Memory B cell (primary cell): ENCODE data around the gene VWA3B.
"Not testable (repeated sequence)": the region's sequence is repeated elsewhere in the genome, so short reads cannot be mapped to it uniquely, and the experiment has no call there.

Experiments
- ATAC-seq: fragments of 150-1000 bp; cut with Tn5 transposase; 2 replicates; pipeline ENCODE4 v1.10.0; 2021; ENCODE audit warnings: low read depth, mild to moderate bottlenecking, moderate library complexity
- DNase-seq, 2 donors: peaks; one replicate each; pipeline ENCODE4 v3.0.0; 2022; ENCODE audit warnings: low spot score in 2 of 2
- H3K27ac Mint-ChIP-seq: one replicate; pipeline ENCODE4 v1.8.0; 2022; ENCODE audit warnings: mild to moderate bottlenecking, moderate library complexity, mixed read lengths
- H3K27me3 Mint-ChIP-seq: one replicate; pipeline ENCODE4 v1.8.0; 2022; ENCODE audit warnings: mixed read lengths
- H3K36me3 Mint-ChIP-seq: one replicate; pipeline ENCODE4 v1.8.0; 2022; ENCODE audit warnings: mild to moderate bottlenecking, mixed read lengths
- H3K4me1 Mint-ChIP-seq: one replicate; pipeline ENCODE4 v1.8.0; 2022; ENCODE audit warnings: mixed read lengths
- H3K4me3 Mint-ChIP-seq: one replicate; pipeline ENCODE4 v1.8.0; 2022; ENCODE audit warnings: mild to moderate bottlenecking, moderate library complexity, mixed read lengths
- H3K9me3 Mint-ChIP-seq: one replicate; pipeline ENCODE4 v1.8.0; 2022; ENCODE audit warnings: mixed read lengths

Gene VWA3B

GRCh38 chr2:98086491-98087446, at the start of gene VWA3B:
Gene VWA3B, plus strand, starts transcription at chr2:98087167. Its CDS starts 5,926 bp downstream, at chr2:98093093.
- H3K27me3 Mint-ChIP-seq, result no peaks in the 10 kb centered on the region
- no peaks in the 10 kb centered on the region for H3K36me3 Mint-ChIP-seq
- H3K27ac Mint-ChIP-seq, result peak within 1 kb of the TSS; percentile 94
- H3K4me1 Mint-ChIP-seq, result peaks cover 39% of the 10 kb centered on the region
- ATAC-seq (peak; percentile 92), DNase-seq (peak; percentile 80 to 82)
- H3K4me3 Mint-ChIP-seq, result peak within 1 kb of the TSS; percentile 78
- no peaks in the 10 kb centered on the region for H3K9me3 Mint-ChIP-seq

- H3K4me3 Mint-ChIP-seq, result no peak overlapping the region
- ATAC-seq (no peak), DNase-seq (no peak)
- H3K27ac Mint-ChIP-seq, result no peak overlapping the region
- no peaks in the 10 kb centered on the region for H3K9me3 Mint-ChIP-seq
- H3K36me3 Mint-ChIP-seq, result no peaks in the 10 kb centered on the region
- no peaks in the 10 kb centered on the region for H3K27me3 Mint-ChIP-seq
- peaks cover 21% of the 10 kb centered on the region for H3K4me1 Mint-ChIP-seq
Measured at GRCh38 chr2:98037206-98037605, 49.8 kb upstream of the VWA3B start.

GRCh38 chr2:98037666-98038336, 49.2 kb upstream of the VWA3B start:
- peaks cover 2% of the 10 kb centered on the region for H3K36me3 Mint-ChIP-seq
- H3K27me3 Mint-ChIP-seq, result no peaks in the 10 kb centered on the region
- DNase-seq (no peak), ATAC-seq (no peak)
- peaks cover 17% of the 10 kb centered on the region for H3K4me1 Mint-ChIP-seq
- H3K4me3 Mint-ChIP-seq, result no peak overlapping the region
- peaks cover 1% of the 10 kb centered on the region for H3K9me3 Mint-ChIP-seq
- no peak overlapping the region for H3K27ac Mint-ChIP-seq

- H3K4me1 Mint-ChIP-seq, result peaks cover 14% of the 10 kb centered on the region
- peaks cover 2% of the 10 kb centered on the region for H3K36me3 Mint-ChIP-seq
- peaks cover 4% of the 10 kb centered on the region for H3K9me3 Mint-ChIP-seq
- no peaks in the 10 kb centered on the region for H3K27me3 Mint-ChIP-seq
- ATAC-seq (peak; percentile 60), DNase-seq (peak; percentile 29 to 35)
- no peak overlapping the region for H3K27ac Mint-ChIP-seq
- H3K4me3 Mint-ChIP-seq, result no peak overlapping the region
Measured at GRCh38 chr2:98039085-98039756, 47.7 kb upstream of the VWA3B start.

GRCh38 chr2:98040331-98040939, 46.5 kb upstream of the VWA3B start:
- DNase-seq, result no peak
- peaks cover 10% of the 10 kb centered on the region for H3K36me3 Mint-ChIP-seq
- H3K9me3 Mint-ChIP-seq, result peaks cover 13% of the 10 kb centered on the region
- H3K4me3 Mint-ChIP-seq, result no peak overlapping the region
- no peak for ATAC-seq
- H3K27me3 Mint-ChIP-seq, result no peaks in the 10 kb centered on the region
- H3K27ac Mint-ChIP-seq, result no peak overlapping the region
- peaks cover 14% of the 10 kb centered on the region for H3K4me1 Mint-ChIP-seq

- no peak overlapping the region for H3K4me3 Mint-ChIP-seq
- ATAC-seq, result no peak
- peaks cover 16% of the 10 kb centered on the region for H3K4me1 Mint-ChIP-seq
- peaks cover 13% of the 10 kb centered on the region for H3K9me3 Mint-ChIP-seq
- peaks cover 12% of the 10 kb centered on the region for H3K36me3 Mint-ChIP-seq
- H3K27me3 Mint-ChIP-seq, result no peaks in the 10 kb centered on the region
- H3K27ac Mint-ChIP-seq, result no peak overlapping the region
- DNase-seq, result no peak
Measured at GRCh38 chr2:98043101-98043500, 43.9 kb upstream of the VWA3B start.

- DNase-seq, H3K4me1 Mint-ChIP-seq, H3K27me3 Mint-ChIP-seq, H3K4me3 Mint-ChIP-seq, ATAC-seq, H3K27ac Mint-ChIP-seq: not testable (repeated sequence)
- Mint-ChIP-seq H3K36me3 (peaks cover 12% of the 10 kb centered on the region), H3K9me3 (peaks cover 13% of the 10 kb centered on the region)
Measured at GRCh38 chr2:98044730-98045129, 42.2 kb upstream of the VWA3B start.

- ATAC-seq (no peak), DNase-seq (no peak)
- no peaks in the 10 kb centered on the region for H3K27me3 Mint-ChIP-seq
- no peak overlapping the region for H3K27ac Mint-ChIP-seq
- H3K4me1 Mint-ChIP-seq, result peaks cover 2% of the 10 kb centered on the region
- H3K36me3 Mint-ChIP-seq, result peaks cover 4% of the 10 kb centered on the region
- H3K9me3 Mint-ChIP-seq, result peaks cover 3% of the 10 kb centered on the region
- H3K4me3 Mint-ChIP-seq, result no peak overlapping the region
Measured at GRCh38 chr2:98050070-98050469, 36.9 kb upstream of the VWA3B start.

- Mint-ChIP-seq H3K36me3 (no peaks in the 10 kb centered on the region), H3K27me3 (no peaks in the 10 kb centered on the region), H3K4me1 (no peaks in the 10 kb centered on the region), H3K27ac (no peak overlapping the region), H3K4me3 (no peak overlapping the region), H3K9me3 (no peaks in the 10 kb centered on the region)
- DNase-seq (no peak), ATAC-seq (no peak)
Measured at GRCh38 chr2:98058191-98058975, 28.6 kb upstream of the VWA3B start.

GRCh38 chr2:98060277-98060676, 26.7 kb upstream of the VWA3B start:
- no peaks in the 10 kb centered on the region for H3K9me3 Mint-ChIP-seq
- H3K27ac Mint-ChIP-seq, result peak overlapping the region; percentile 21
- H3K36me3 Mint-ChIP-seq, result no peaks in the 10 kb centered on the region
- ATAC-seq, result no peak
- no peak for DNase-seq
- H3K27me3 Mint-ChIP-seq, result peaks cover under 1% of the 10 kb centered on the region
- H3K4me1 Mint-ChIP-seq, result no peaks in the 10 kb centered on the region
- H3K4me3 Mint-ChIP-seq, result no peak overlapping the region

- Mint-ChIP-seq H3K27me3 (peaks cover 2% of the 10 kb centered on the region), H3K27ac (no peak overlapping the region), H3K36me3 (no peaks in the 10 kb centered on the region), H3K4me1 (no peaks in the 10 kb centered on the region), H3K4me3 (no peak overlapping the region), H3K9me3 (no peaks in the 10 kb centered on the region)
- DNase-seq, result no peak
- no peak for ATAC-seq
Measured at GRCh38 chr2:98063291-98063854, 23.6 kb upstream of the VWA3B start.

GRCh38 chr2:98065808-98066207, 21.2 kb upstream of the VWA3B start:
- Mint-ChIP-seq H3K4me3 (no peak overlapping the region), H3K9me3 (no peaks in the 10 kb centered on the region), H3K4me1 (no peaks in the 10 kb centered on the region), H3K27ac (no peak overlapping the region), H3K36me3 (no peaks in the 10 kb centered on the region), H3K27me3 (peaks cover 2% of the 10 kb centered on the region)
- no peak for ATAC-seq
- no peak for DNase-seq

GRCh38 chr2:98067160-98067559, 19.8 kb upstream of the VWA3B start:
- Mint-ChIP-seq H3K9me3 (no peaks in the 10 kb centered on the region), H3K36me3 (no peaks in the 10 kb centered on the region), H3K4me3 (no peak overlapping the region), H3K27ac (no peak overlapping the region), H3K27me3 (peaks cover 2% of the 10 kb centered on the region), H3K4me1 (no peaks in the 10 kb centered on the region)
- ATAC-seq (no peak), DNase-seq (no peak)
